HepG2 (cell line): ENCODE data around the gene FBLIM1. TPM values are rescaled to one million over a fixed set of nuclear protein-coding genes. Genes with fewer than 3 reads are reported as not detected.

Experiments
- BCL6 ChIP-seq: IDR thresholded peaks from 2 replicates; pipeline ENCODE4 v1.6.1; 2016; ENCODE audit warnings: missing genetic modification reagents, missing compliant biosample characterization
- CCDC6 ChIP-seq: sonication (generic); formaldehyde crosslinking; IDR thresholded peaks from 2 replicates; pipeline ENCODE4 v1.8.1; 2022; ENCODE audit warnings: mild to moderate bottlenecking, missing genetic modification reagents, moderate library complexity
- ETV6 ChIP-seq: sonication (generic); formaldehyde crosslinking; conservative IDR thresholded peaks from 2 replicates; pipeline ENCODE4 v1.4.0; 2020; ENCODE audit warnings: missing genetic modification reagents
- HMG20A ChIP-seq: IDR thresholded peaks from 2 replicates; pipeline ENCODE4 v1.6.1; 2016; ENCODE audit warnings: borderline replicate concordance
- POLR2AphosphoS5 ChIP-seq: IDR thresholded peaks from 2 replicates; pipeline ENCODE4 v1.6.1; 2012; ENCODE audit warnings: low read depth, low read length
- RFX1 ChIP-seq: fragments of 450-650 bp; IDR thresholded peaks from 2 replicates; pipeline ENCODE4 v1.6.1; 2017
- TEAD3 ChIP-seq: optimal IDR thresholded peaks from 2 replicates; pipeline ENCODE3; 2016; ENCODE audit warnings: borderline replicate concordance
- ZNF30 ChIP-seq: sonication (generic); formaldehyde crosslinking; IDR thresholded peaks from 2 replicates; pipeline ENCODE4 v1.5.0; 2020; ENCODE audit warnings: mild to moderate bottlenecking, missing genetic modification reagents
- ZNF747 ChIP-seq: sonication (generic); formaldehyde crosslinking; IDR thresholded peaks from 2 replicates; pipeline ENCODE4 v1.8.1; 2023; ENCODE audit warnings: missing genetic modification reagents, mild to moderate bottlenecking, borderline replicate concordance
- ZNF777 ChIP-seq: sonication (generic); formaldehyde crosslinking; IDR thresholded peaks from 2 replicates; pipeline ENCODE4 v1.4.0; 2020; ENCODE audit warnings: missing genetic modification reagents
- ZSCAN21 ChIP-seq: sonication (generic); formaldehyde crosslinking; IDR thresholded peaks from 2 replicates; pipeline ENCODE4 v1.8.0; 2022; ENCODE audit warnings: mild to moderate bottlenecking, missing genetic modification reagents, moderate library complexity, borderline replicate concordance
- polyA plus RNA-seq, 8 experiments: library from polyadenylated mRNA; depleted of rRNA in 3 of 8; stranded (reverse) in 7 of 8; unstranded in 1 of 8; fragments of >200 nt; fragmentation: Illumina TruSeq in 4 of 8; extraction: Trizol in 4 of 8; gene quantifications; 2 replicates each; pipeline versions ENCODE4 v1.2.1 to v1.2.3, GENCODE V29; 2011 to 2016; ENCODE audit warnings: low read depth in 4 of 8, missing spikeins in 1 of 8, mixed read lengths in 1 of 8; ENCODE audit not compliant: insufficient read depth in 1 of 8
- total RNA-seq, 5 experiments: library from RNA; depleted of rRNA; stranded (reverse); fragments of >200 nt; fragmentation: Illumina TruSeq; extraction: Trizol; gene quantifications; 2 replicates each; pipeline ENCODE4 v1.2.3, GENCODE V29; 2016; ENCODE audit warnings: low read depth in 1 of 5
- TF ChIP-seq, protein P1 (sequence below): sonication (generic); formaldehyde crosslinking; IDR thresholded peaks from 2 replicates; pipeline ENCODE4 v1.4.0; 2020; ENCODE audit warnings: low read depth, missing genetic modification reagents
- TF ChIP-seq, protein P2 (sequence below): sonication (generic); formaldehyde crosslinking; IDR thresholded peaks from 2 replicates; pipeline ENCODE4 v1.4.0; 2020; ENCODE audit warnings: missing genetic modification reagents, borderline replicate concordance
- TF ChIP-seq, protein P3 (sequence below): sonication (generic); formaldehyde crosslinking; IDR thresholded peaks from 2 replicates; pipeline ENCODE4 v1.4.0; 2020; ENCODE audit warnings: mild to moderate bottlenecking, missing genetic modification reagents
- TF ChIP-seq, protein P4 (sequence below): sonication (generic); formaldehyde crosslinking; IDR thresholded peaks from 2 replicates; pipeline ENCODE4 v1.5.1; 2020; ENCODE audit warnings: mild to moderate bottlenecking, moderate library complexity, missing genetic modification reagents

FBLIM1 gene
- total and polyA plus RNA-seq, 2 of the 13 experiments (the other 11 are each of a cell fraction or from before 2014, with no cell fraction given): 10.6 to 23.0 TPM

DNA sequence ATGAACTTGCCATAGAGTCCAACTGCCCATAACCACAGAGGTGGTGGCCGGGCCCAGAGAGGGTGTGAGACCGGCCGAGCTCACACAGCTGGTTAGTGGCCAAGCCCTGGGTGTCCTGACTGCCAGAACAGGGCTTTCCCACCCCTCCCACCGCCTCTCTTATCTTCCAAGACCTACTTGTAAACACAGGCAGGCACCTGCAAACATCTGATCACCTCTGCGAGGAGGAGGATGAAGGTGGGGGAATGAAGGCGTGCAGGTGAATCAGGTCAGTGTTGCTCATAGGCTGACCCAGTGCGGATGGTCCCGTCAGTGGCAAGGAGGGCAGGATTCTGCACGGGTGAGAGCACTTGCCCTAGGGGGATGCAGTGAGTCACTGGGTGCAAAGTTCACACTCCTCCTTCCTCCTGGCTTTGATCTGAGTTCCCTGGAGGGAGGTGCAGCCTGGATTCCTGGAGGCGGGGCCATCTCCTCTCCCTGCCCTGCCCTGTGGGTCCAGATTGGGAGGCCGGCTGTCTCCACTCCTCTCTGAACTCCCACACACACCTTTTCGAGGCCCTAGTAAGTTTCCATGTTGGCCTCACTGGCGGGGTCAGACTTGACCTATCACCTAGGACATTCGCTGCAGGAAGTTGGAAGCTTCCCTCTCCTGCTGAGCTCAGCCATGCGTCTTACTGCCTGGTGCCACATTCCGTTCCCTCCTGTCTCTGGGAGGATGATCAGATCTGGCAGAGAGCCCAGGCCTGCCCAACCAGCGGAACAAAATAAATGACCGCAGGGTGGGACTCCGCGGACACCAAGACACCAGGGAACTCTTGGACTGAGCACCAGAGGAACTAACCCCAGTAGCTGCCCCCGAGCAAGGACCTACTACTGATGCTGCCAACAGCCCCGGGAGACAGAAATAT, 41.6 kb downstream of the FBLIM1 start (continued):
- TF ChIP-seq, protein P1, sequence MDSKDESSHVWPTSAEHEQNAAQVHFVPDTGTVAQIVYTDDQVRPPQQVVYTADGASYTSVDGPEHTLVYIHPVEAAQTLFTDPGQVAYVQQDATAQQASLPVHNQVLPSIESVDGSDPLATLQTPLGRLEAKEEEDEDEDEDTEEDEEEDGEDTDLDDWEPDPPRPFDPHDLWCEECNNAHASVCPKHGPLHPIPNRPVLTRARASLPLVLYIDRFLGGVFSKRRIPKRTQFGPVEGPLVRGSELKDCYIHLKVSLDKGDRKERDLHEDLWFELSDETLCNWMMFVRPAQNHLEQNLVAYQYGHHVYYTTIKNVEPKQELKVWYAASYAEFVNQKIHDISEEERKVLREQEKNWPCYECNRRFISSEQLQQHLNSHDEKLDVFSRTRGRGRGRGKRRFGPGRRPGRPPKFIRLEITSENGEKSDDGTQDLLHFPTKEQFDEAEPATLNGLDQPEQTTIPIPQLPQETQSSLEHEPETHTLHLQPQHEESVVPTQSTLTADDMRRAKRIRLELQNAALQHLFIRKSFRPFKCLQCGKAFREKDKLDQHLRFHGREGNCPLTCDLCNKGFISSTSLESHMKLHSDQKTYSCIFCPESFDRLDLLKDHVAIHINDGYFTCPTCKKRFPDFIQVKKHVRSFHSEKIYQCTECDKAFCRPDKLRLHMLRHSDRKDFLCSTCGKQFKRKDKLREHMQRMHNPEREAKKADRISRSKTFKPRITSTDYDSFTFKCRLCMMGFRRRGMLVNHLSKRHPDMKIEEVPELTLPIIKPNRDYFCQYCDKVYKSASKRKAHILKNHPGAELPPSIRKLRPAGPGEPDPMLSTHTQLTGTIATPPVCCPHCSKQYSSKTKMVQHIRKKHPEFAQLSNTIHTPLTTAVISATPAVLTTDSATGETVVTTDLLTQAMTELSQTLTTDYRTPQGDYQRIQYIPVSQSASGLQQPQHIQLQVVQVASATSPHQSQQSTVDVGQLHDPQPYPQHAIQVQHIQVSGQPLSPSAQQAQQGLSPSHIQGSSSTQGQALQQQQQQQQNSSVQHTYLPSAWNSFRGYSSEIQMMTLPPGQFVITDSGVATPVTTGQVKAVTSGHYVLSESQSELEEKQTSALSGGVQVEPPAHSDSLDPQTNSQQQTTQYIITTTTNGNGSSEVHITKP (CRISPR knock-in tag): peak; percentile 83
- TF ChIP-seq ZNF747 (CRISPR knock-in tag) (peak; percentile 88), RFX1 (no peak), ZNF30 (CRISPR knock-in tag) (no peak), CCDC6 (CRISPR knock-in tag) (peak; percentile 57; the same call in 1 of the 2 replicates), ETV6 (CRISPR knock-in tag) (no peak), TEAD3 (peak; percentile 97), ZSCAN21 (CRISPR knock-in tag) (peak; percentile 45; the same call in 1 of the 2 replicates), HMG20A (CRISPR knock-in tag) (peak; percentile 62; the same call in 1 of the 2 replicates), POLR2AphosphoS5 (peak; percentile 57; the same call in 1 of the 2 replicates), BCL6 (CRISPR knock-in tag) (peak; percentile 79), ZNF777 (peak; percentile 49; the same call in 1 of the 2 replicates)
- TF ChIP-seq, protein P2, sequence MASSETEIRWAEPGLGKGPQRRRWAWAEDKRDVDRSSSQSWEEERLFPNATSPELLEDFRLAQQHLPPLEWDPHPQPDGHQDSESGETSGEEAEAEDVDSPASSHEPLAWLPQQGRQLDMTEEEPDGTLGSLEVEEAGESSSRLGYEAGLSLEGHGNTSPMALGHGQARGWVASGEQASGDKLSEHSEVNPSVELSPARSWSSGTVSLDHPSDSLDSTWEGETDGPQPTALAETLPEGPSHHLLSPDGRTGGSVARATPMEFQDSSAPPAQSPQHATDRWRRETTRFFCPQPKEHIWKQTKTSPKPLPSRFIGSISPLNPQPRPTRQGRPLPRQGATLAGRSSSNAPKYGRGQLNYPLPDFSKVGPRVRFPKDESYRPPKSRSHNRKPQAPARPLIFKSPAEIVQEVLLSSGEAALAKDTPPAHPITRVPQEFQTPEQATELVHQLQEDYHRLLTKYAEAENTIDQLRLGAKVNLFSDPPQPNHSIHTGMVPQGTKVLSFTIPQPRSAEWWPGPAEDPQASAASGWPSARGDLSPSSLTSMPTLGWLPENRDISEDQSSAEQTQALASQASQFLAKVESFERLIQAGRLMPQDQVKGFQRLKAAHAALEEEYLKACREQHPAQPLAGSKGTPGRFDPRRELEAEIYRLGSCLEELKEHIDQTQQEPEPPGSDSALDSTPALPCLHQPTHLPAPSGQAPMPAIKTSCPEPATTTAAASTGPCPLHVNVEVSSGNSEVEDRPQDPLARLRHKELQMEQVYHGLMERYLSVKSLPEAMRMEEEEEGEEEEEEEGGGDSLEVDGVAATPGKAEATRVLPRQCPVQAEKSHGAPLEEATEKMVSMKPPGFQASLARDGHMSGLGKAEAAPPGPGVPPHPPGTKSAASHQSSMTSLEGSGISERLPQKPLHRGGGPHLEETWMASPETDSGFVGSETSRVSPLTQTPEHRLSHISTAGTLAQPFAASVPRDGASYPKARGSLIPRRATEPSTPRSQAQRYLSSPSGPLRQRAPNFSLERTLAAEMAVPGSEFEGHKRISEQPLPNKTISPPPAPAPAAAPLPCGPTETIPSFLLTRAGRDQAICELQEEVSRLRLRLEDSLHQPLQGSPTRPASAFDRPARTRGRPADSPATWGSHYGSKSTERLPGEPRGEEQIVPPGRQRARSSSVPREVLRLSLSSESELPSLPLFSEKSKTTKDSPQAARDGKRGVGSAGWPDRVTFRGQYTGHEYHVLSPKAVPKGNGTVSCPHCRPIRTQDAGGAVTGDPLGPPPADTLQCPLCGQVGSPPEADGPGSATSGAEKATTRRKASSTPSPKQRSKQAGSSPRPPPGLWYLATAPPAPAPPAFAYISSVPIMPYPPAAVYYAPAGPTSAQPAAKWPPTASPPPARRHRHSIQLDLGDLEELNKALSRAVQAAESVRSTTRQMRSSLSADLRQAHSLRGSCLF: peak; percentile 20; the same call in 1 of the 2 replicates
- TF ChIP-seq, protein P3, sequence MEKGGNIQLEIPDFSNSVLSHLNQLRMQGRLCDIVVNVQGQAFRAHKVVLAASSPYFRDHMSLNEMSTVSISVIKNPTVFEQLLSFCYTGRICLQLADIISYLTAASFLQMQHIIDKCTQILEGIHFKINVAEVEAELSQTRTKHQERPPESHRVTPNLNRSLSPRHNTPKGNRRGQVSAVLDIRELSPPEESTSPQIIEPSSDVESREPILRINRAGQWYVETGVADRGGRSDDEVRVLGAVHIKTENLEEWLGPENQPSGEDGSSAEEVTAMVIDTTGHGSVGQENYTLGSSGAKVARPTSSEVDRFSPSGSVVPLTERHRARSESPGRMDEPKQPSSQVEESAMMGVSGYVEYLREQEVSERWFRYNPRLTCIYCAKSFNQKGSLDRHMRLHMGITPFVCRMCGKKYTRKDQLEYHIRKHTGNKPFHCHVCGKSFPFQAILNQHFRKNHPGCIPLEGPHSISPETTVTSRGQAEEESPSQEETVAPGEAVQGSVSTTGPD (CRISPR knock-in tag): 0 out of 2 replicates have a peak, but pooled peaks have one; percentile 41
- TF ChIP-seq, protein P4, sequence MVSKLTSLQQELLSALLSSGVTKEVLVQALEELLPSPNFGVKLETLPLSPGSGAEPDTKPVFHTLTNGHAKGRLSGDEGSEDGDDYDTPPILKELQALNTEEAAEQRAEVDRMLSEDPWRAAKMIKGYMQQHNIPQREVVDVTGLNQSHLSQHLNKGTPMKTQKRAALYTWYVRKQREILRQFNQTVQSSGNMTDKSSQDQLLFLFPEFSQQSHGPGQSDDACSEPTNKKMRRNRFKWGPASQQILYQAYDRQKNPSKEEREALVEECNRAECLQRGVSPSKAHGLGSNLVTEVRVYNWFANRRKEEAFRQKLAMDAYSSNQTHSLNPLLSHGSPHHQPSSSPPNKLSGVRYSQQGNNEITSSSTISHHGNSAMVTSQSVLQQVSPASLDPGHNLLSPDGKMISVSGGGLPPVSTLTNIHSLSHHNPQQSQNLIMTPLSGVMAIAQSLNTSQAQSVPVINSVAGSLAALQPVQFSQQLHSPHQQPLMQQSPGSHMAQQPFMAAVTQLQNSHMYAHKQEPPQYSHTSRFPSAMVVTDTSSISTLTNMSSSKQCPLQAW: peak; percentile 45; the same call in 1 of the 2 replicates
